ENCODE measurements around the gene LRRN3. TPM values are rescaled to one million over a fixed set of nuclear protein-coding genes. Genes with fewer than 3 reads are reported as not detected.
A peak's percentile ranks its signal among the peaks of the same experiment; 100 is the strongest.
"Not testable (repeated sequence)": the region's sequence is repeated elsewhere in the genome, so short reads cannot be mapped to it uniquely, and the experiment has no call there.

LRRN3 gene
- total and polyA plus RNA-seq, 2 experiments from 2014 or later, result 0.40 TPM; not detected in 1

- H3K4me2 ChIP-seq; H3K36me3 ChIP-seq (ENCODE audit: insufficient read depth); H3K9me2 ChIP-seq (ENCODE audit: insufficient read depth); H2AFZ ChIP-seq; H3K9me3 Mint-ChIP-seq; H3K27ac ChIP-seq (ENCODE audit: low read depth); H3K4me3 ChIP-seq; H3K27me3 ChIP-seq (ENCODE audit: insufficient read depth); H4K20me1 ChIP-seq (replicated peaks; ENCODE audit: insufficient read depth); H3K36me3 Mint-ChIP-seq (ENCODE audit: low read depth); H3F3A ChIP-seq (replicated peaks; ENCODE audit: low read depth); H3K27me3 Mint-ChIP-seq (ENCODE audit: insufficient read depth, low read depth, poor library complexity); DNase-seq (ENCODE audit: low spot score); H3K4me3 Mint-ChIP-seq; H3K79me2 ChIP-seq (replicated peaks; ENCODE audit: insufficient read depth): not testable (repeated sequence)
- peaks cover 28% of the 10 kb centered on the region for H3K4me1 ChIP-seq (ENCODE audit: insufficient read depth)
- Mint-ChIP-seq H3K4me1 (peaks cover 31% of the 10 kb centered on the region), H3K27ac (peak overlapping the region; percentile 52; the same call in 1 of the 2 replicates)
- ATAC-seq, result peak; percentile 44
Observed at GRCh38 chr7:111072658-111073057, 18.3 kb upstream of the LRRN3 start.

- H3K4me3 ChIP-seq, result no peak overlapping the region
- H3K9me2 ChIP-seq (ENCODE audit: insufficient read depth), result no peaks in the 10 kb centered on the region
- no peak overlapping the region for H2AFZ ChIP-seq
- Mint-ChIP-seq H3K27ac (no peak overlapping the region), H3K27me3 (ENCODE audit: insufficient read depth, low read depth, poor library complexity) (no peaks in the 10 kb centered on the region), H3K36me3 (ENCODE audit: low read depth) (no peaks in the 10 kb centered on the region; the same call in 2 of the 3 replicates), H3K9me3 (no peaks in the 10 kb centered on the region), H3K4me3 (no peak overlapping the region), H3K4me1 (peaks cover 32% of the 10 kb centered on the region)
- no peaks in the 10 kb centered on the region for H3K27me3 ChIP-seq (ENCODE audit: insufficient read depth)
- no peaks in the 10 kb centered on the region for H3K36me3 ChIP-seq (ENCODE audit: insufficient read depth)
- H3F3A ChIP-seq (replicated peaks; ENCODE audit: low read depth), result no peaks in the 10 kb centered on the region
- ATAC-seq (no peak), DNase-seq (ENCODE audit: low spot score) (no peak)
- no peaks in the 10 kb centered on the region for H4K20me1 ChIP-seq (replicated peaks; ENCODE audit: insufficient read depth)
- peaks cover 30% of the 10 kb centered on the region for H3K4me1 ChIP-seq (ENCODE audit: insufficient read depth)
- no peak overlapping the region for H3K27ac ChIP-seq (ENCODE audit: low read depth)
- 0 out of 2 replicates have a peak overlapping the region, but pooled peaks have one; percentile 1 for H3K4me2 ChIP-seq
- H3K79me2 ChIP-seq (replicated peaks; ENCODE audit: insufficient read depth), result no peaks in the 10 kb centered on the region
- no peak for TF ChIP-seq STAT1 (IDR thresholded peaks at IDR 0.05; ENCODE audit: unreplicated experiment)
- TF ChIP-seq ZNF462 (CRISPR knock-in tag; IDR thresholded peaks at IDR 0.05), result no peak
- TF ChIP-seq CTCF (conservative IDR thresholded peaks at IDR 0.05; ENCODE audit: low read depth in 2 of 2), result no peak
- TF ChIP-seq EZH2phosphoT487 (IDR thresholded peaks at IDR 0.05; ENCODE audit: unreplicated experiment), result no peak
- no peak for TF ChIP-seq ZNF114 (CRISPR knock-in tag; IDR thresholded peaks at IDR 0.05)
- no peak for TF ChIP-seq JUNB (IDR thresholded peaks at IDR 0.05; ENCODE audit: unreplicated experiment)
- TF ChIP-seq CREB1 (CRISPR knock-in tag; IDR thresholded peaks at IDR 0.05; ENCODE audit: low read depth), result no peak
- TF ChIP-seq NANOG (IDR thresholded peaks at IDR 0.05; ENCODE audit: borderline replicate concordance), result no peak
- no peak for TF ChIP-seq POLR2AphosphoS5 (IDR thresholded peaks at IDR 0.05; ENCODE audit: low read depth)
- TF ChIP-seq EZH2 (IDR thresholded peaks at IDR 0.05; ENCODE audit: low read depth, unreplicated experiment), result no peak
- TF ChIP-seq ZNF331 (CRISPR knock-in tag; IDR thresholded peaks at IDR 0.05; ENCODE audit: low read depth), result no peak
Observed at GRCh38 chr7:111074071-111074747, 16.7 kb upstream of the LRRN3 start.

Measured in GM23338 (cell line).